ENCODE measurements around the gene SMAP1.
"Not testable (repeated sequence)": the region's sequence is repeated elsewhere in the genome, so short reads cannot be mapped to it uniquely, and the experiment has no call there.

Gene SMAP1

DNA sequence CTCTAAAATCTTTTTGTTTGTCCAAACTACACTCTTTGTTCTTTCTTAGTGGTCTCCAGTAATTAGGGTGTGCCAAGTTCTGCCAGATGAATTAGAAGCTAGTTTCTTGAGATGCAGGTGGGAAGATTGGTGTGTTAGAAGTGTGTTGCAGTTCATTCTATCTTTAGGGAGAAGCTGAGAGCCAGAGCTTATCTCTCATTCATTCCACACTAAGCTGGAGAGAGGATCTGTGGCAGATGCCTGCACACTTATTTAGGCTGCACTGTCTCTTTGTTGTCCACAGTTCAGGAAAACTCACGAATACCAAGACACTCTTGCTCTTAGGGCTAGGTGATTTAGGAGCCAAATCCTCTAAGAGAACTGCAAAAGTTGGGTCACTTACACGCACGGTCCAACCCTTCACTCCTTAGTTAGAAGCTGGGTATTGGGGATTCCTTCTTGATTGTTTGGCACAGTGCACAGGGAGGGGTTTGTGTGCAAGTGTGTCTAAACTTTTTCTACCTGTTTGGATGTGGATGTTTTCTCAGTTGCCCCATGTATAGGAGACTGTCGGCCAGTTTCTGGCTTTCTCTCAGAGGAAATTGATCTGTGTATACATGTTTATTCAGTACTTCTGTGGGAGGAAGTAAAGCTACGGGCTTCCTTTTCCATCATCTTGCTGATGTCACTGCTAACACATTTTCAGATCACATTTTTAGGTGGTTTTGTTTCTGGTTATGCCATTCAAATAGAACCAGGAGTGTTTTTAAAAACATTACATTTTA lies 49.5 kb downstream of the SMAP1 start:
- Histone ChIP-seq H3K9me3 (ENCODE audit: control insufficient read depth, low read length) (no peaks in the 10 kb centered on the region), H3K27me3 (ENCODE audit: control insufficient read depth, insufficient read depth, low read length) (no peaks in the 10 kb centered on the region)

DNA sequence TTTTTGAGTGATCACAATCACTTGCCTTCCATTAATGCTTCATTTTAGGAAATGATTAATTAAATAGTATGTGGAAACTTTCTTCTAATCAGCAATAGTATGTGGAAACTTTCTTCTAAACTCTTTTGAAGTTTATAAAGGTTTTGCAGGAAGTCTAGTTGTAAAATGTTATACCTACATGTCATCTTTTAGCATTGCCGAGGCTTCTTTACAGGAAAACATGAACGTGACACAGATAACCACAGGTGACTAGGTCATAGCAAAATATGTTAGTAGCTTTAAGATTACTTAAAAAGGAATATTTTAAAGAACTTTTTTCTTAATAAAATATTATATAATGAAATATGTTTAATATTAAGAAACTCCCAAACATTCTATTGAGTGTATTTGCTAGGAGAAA lies 56.8 kb downstream of the SMAP1 start:
- H3K9me3 ChIP-seq (ENCODE audit: control insufficient read depth, low read length) = no peaks in the 10 kb centered on the region
- no peaks in the 10 kb centered on the region for H3K27me3 ChIP-seq (ENCODE audit: control insufficient read depth, insufficient read depth, low read length)
- no peak overlapping the region for H3K9ac ChIP-seq (ENCODE audit: low read length)
- H3K4me3 ChIP-seq (ENCODE audit: low read length) = no peak overlapping the region
- no peaks in the 10 kb centered on the region for H3K36me3 ChIP-seq (ENCODE audit: control insufficient read depth, insufficient read depth, low read length)
- H3K4me1 ChIP-seq (ENCODE audit: control insufficient read depth, insufficient read depth, low read length) = peaks cover 3% of the 10 kb centered on the region

More for the DNA sequence above, 49.5 kb downstream of the SMAP1 start:
- Histone ChIP-seq H3K9ac (ENCODE audit: low read length) (no peak overlapping the region), H3K36me3 (ENCODE audit: control insufficient read depth, insufficient read depth, low read length) (no peaks in the 10 kb centered on the region), H3K4me3 (ENCODE audit: low read length) (no peak overlapping the region), H3K4me1 (ENCODE audit: control insufficient read depth, insufficient read depth, low read length) (no peaks in the 10 kb centered on the region)

DNA sequence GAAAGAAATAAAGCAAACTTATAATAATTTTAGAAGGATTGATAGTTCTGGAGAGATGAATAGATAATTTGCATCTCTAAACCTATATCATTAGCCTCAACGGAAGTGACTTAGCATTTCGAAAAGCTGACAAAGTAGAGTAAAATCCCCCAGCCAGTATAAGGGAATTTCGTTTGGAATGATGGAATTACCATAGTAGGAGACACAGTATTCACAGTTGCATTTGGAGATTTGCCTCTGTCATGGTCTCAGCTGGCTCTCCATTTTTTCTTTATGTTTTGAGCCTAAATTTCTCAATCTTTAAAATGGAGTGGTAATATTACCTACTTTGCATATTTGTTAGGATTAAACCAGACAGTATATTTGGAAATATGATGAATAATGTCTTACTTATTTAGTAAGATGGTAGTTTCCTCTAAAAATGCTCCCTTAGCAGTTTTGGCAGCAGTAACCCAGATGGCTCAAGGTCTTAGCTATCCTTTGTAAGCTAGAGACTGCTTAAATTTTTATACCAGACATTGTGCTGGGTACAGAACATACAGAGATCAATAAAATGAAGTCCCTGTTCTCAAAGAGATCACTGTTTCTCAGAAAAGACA lies 58.2 kb downstream of the SMAP1 start:
- no peaks in the 10 kb centered on the region for H3K36me3 ChIP-seq (ENCODE audit: control insufficient read depth, insufficient read depth, low read length)

DNA sequence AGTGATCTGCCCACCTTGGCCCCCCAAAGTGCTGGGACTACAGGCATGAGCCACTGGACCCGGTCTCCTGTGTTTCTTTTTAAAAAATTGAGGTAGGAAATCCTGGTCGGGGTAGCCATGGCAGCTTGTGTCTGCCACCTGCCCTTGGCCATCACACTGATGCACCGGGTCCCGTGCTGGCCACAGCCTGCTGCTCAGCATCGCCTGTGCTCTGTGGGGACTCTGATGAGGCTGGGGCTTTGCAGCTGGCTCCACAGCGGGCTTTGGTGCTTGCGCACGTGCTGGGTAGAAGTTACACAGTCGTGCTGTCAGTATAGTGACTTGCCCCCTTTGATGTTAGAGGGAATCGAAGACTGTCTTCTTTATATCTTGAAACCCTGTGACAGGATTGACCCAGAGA lies 66.7 kb downstream of the SMAP1 start:
- H3K4me3 ChIP-seq (ENCODE audit: low read length) = no peak overlapping the region
- no peaks in the 10 kb centered on the region for H3K27me3 ChIP-seq (ENCODE audit: control insufficient read depth, insufficient read depth, low read length)
- H3K9me3 ChIP-seq (ENCODE audit: control insufficient read depth, low read length) = no peaks in the 10 kb centered on the region
- H3K4me1 ChIP-seq (ENCODE audit: control insufficient read depth, insufficient read depth, low read length) = peaks cover 5% of the 10 kb centered on the region
- H3K9ac ChIP-seq (ENCODE audit: low read length) = no peak overlapping the region
- no peaks in the 10 kb centered on the region for H3K36me3 ChIP-seq (ENCODE audit: control insufficient read depth, insufficient read depth, low read length)

More for the DNA sequence above, 58.2 kb downstream of the SMAP1 start:
- H3K4me1 ChIP-seq (ENCODE audit: control insufficient read depth, insufficient read depth, low read length) = peaks cover 7% of the 10 kb centered on the region
- H3K9ac ChIP-seq (ENCODE audit: low read length) = no peak overlapping the region
- no peaks in the 10 kb centered on the region for H3K9me3 ChIP-seq (ENCODE audit: control insufficient read depth, low read length)
- no peaks in the 10 kb centered on the region for H3K27me3 ChIP-seq (ENCODE audit: control insufficient read depth, insufficient read depth, low read length)
- H3K4me3 ChIP-seq (ENCODE audit: low read length) = no peak overlapping the region

DNA sequence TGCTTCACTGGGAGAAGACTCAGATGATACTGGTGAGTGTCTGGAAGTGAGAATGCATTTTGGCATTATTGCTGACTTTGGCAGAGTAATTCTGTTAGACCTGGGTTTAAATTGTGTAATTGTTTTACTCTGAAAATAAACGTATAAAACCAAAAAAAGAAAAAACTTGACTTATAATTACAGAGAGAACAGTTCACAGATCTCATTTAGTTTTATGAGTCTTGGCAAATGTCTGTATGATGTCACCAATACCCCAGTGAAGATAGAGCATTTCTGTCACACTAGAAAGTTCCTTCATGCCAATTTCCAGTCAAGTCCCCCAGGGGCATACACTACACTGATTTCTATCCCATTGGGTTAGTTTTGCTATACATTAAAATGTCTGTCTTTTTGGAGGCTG lies 67.3 kb downstream of the SMAP1 start:
- H3K4me1 ChIP-seq (ENCODE audit: control insufficient read depth, insufficient read depth, low read length) = no peaks in the 10 kb centered on the region
- H3K9ac ChIP-seq (ENCODE audit: low read length) = no peak overlapping the region
- H3K4me3 ChIP-seq (ENCODE audit: low read length) = no peak overlapping the region
- no peaks in the 10 kb centered on the region for H3K9me3 ChIP-seq (ENCODE audit: control insufficient read depth, low read length)
- no peaks in the 10 kb centered on the region for H3K36me3 ChIP-seq (ENCODE audit: control insufficient read depth, insufficient read depth, low read length)
- no peaks in the 10 kb centered on the region for H3K27me3 ChIP-seq (ENCODE audit: control insufficient read depth, insufficient read depth, low read length)

DNA sequence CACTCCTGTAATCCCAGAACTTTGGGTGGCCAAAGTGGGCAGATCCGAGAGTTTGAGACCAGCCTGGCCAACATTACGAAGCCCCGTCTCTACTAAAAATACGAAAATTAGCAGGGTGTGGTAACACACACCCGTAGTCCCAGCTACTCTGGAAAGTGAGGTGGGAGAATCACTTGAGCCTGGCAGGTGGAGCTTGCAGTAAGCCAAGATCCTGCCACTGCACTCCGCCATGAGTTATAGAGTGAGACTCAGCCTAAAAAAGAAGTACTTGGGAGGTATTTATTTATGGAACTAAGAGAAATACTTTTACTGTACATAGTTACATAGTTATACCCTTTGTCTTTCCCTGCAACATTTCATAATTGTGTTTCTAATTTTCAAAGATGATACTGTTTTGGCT lies 67.8 kb downstream of the SMAP1 start:
- H3K4me1 ChIP-seq (ENCODE audit: control insufficient read depth, insufficient read depth, low read length) = no peaks in the 10 kb centered on the region
- H3K9me3 ChIP-seq (ENCODE audit: control insufficient read depth, low read length) = no peaks in the 10 kb centered on the region
- H3K4me3 ChIP-seq (ENCODE audit: low read length) = no peak overlapping the region
- H3K27me3 ChIP-seq (ENCODE audit: control insufficient read depth, insufficient read depth, low read length) = no peaks in the 10 kb centered on the region
- no peaks in the 10 kb centered on the region for H3K36me3 ChIP-seq (ENCODE audit: control insufficient read depth, insufficient read depth, low read length)
- H3K9ac ChIP-seq (ENCODE audit: low read length) = no peak overlapping the region

DNA sequence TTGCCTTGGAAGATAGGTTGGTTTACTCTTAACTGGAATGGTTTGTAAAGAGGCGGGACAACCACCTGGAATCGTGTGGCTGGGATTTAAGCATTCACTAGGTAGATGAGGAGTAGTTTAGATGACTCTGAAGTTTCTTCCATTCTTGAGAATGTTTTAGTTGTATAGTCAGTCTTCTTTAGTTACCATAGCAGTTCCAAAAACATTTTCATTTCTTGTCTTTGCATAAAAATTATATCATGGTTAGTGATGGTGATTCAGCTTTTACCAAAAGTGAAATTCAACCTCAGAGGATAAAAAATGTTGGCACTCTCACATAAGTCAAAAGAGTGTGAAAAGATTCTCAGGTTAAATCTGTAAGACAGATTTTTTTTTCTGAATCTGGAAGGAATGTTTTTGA lies 70.3 kb downstream of the SMAP1 start:
- Histone ChIP-seq H3K9me3 (ENCODE audit: control insufficient read depth, low read length) (no peaks in the 10 kb centered on the region), H3K4me3 (ENCODE audit: low read length) (no peak overlapping the region), H3K27me3 (ENCODE audit: control insufficient read depth, insufficient read depth, low read length) (no peaks in the 10 kb centered on the region), H3K36me3 (ENCODE audit: control insufficient read depth, insufficient read depth, low read length) (no peaks in the 10 kb centered on the region), H3K4me1 (ENCODE audit: control insufficient read depth, insufficient read depth, low read length) (no peaks in the 10 kb centered on the region), H3K9ac (ENCODE audit: low read length) (no peak overlapping the region)

DNA sequence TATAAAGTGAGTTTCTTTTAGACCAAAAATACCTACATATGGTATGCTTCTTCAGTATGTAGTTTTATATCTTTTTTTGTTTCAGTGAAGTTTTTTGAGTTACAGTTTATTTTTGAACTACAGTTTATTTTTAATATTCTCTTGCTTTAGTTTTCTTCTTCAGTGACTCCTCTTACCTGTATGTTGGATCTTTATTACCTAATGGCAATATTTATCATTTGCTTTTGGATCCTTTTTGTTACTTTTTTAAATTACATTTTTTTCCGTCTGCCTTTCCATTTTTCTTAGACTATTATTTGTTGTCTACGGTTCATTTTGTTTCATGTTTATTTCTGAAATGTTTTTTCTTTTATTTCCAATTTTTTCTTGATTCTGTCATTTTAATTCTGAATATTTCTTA lies 71.9 kb downstream of the SMAP1 start:
- Histone ChIP-seq H3K4me1 (ENCODE audit: control insufficient read depth, insufficient read depth, low read length) (no peaks in the 10 kb centered on the region), H3K27me3 (ENCODE audit: control insufficient read depth, insufficient read depth, low read length) (no peaks in the 10 kb centered on the region), H3K9me3 (ENCODE audit: control insufficient read depth, low read length) (no peaks in the 10 kb centered on the region), H3K9ac (ENCODE audit: low read length) (no peak overlapping the region), H3K36me3 (ENCODE audit: control insufficient read depth, insufficient read depth, low read length) (no peaks in the 10 kb centered on the region), H3K4me3 (ENCODE audit: low read length) (no peak overlapping the region)

DNA sequence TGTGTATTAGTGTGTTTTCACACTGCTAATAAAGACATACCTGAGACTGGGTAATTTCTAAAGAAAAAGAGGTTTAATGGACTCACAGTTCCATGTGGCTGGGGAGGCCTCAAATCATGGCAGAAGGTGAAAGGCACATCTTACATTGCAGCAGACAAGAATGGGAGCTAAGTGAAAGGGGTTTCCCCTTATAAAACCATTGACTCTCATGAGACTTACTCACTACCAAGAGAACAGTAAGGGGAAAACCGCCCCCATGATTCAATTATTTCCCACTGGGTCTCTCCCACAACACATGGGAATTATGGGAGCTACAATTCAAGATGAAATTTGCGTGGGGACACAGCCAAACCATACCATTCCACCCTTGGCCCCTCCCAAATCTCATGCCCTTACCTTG lies 73.1 kb downstream of the SMAP1 start:
- not testable (repeated sequence) for H3K4me3 ChIP-seq (ENCODE audit: low read length); H3K9me3 ChIP-seq (ENCODE audit: control insufficient read depth, low read length)

DNA sequence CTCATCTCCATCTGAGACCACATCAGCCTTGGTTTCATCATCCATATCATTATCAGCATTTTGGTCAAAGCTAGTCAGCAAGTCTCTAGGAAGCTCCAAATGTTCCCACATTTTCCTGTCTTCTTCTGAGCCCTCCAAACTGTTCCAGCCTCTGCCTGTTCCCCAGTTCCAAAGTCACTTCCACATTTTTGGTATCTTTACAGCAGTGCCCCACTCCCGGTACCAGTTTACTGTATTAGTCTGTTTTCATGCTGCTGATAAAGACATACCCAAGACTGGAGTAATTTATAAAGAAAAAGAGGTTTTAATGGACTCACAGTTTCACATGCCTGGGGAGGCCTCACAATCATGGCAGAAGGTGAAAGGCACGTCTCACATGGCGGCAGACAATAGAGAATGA lies 74.8 kb downstream of the SMAP1 start:
- not testable (repeated sequence) for H3K36me3 ChIP-seq (ENCODE audit: control insufficient read depth, insufficient read depth, low read length); H3K4me1 ChIP-seq (ENCODE audit: control insufficient read depth, insufficient read depth, low read length); H3K27me3 ChIP-seq (ENCODE audit: control insufficient read depth, insufficient read depth, low read length); H3K4me3 ChIP-seq (ENCODE audit: low read length); H3K9me3 ChIP-seq (ENCODE audit: control insufficient read depth, low read length); H3K9ac ChIP-seq (ENCODE audit: low read length)

More for the DNA sequence above, 73.1 kb downstream of the SMAP1 start:
- not testable (repeated sequence) for H3K4me1 ChIP-seq (ENCODE audit: control insufficient read depth, insufficient read depth, low read length); H3K27me3 ChIP-seq (ENCODE audit: control insufficient read depth, insufficient read depth, low read length); H3K9ac ChIP-seq (ENCODE audit: low read length); H3K36me3 ChIP-seq (ENCODE audit: control insufficient read depth, insufficient read depth, low read length)

DNA sequence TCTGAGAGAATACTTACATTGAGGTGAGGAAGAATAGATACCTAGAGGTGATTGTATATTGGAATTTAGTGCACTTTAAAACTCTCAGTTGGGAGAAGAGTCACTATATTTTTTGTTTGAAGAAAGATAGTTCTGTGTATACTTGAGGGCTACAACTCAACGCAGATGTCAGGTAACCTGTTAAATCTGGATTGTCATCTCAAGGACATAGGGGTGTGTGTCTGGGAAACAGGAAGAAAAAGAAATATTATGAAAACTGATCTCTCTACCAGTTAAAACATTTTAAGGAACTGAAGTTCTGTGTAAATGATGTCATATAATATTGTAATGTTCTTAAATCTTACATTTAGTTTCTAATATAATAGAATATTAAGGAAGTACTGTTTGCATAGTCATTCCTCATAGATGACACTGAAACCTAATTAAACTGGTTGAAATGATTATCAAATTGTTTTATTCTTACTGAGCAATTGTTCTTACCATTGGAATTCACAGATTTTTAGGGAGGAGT lies 86.2 kb downstream of the SMAP1 start:
- Histone ChIP-seq H3K27me3 (ENCODE audit: control insufficient read depth, insufficient read depth, low read length) (no peaks in the 10 kb centered on the region), H3K4me3 (ENCODE audit: low read length) (no peak overlapping the region), H3K4me1 (ENCODE audit: control insufficient read depth, insufficient read depth, low read length) (no peaks in the 10 kb centered on the region), H3K36me3 (ENCODE audit: control insufficient read depth, insufficient read depth, low read length) (no peaks in the 10 kb centered on the region), H3K9ac (ENCODE audit: low read length) (no peak overlapping the region), H3K9me3 (ENCODE audit: control insufficient read depth, low read length) (no peaks in the 10 kb centered on the region)

DNA sequence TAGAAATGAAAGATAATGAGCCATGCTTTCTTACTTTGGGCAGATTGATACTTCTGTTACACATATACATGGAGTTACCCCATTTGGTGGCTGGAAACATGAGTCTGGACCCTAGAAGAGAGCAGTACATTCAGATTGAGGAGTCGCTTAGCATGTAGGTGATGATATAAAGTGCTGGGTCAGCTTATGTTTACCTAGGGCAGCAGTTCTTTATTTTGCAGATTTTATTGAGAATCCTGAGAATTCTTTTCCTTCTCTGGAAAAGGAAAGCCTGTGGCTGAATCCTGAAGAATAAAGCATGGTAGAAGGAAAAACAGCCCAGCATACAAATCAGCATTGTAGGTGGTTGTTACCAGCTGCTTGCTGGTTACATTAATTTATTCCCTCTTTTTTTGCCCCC lies 91.2 kb downstream of the SMAP1 start:
- no peaks in the 10 kb centered on the region for H3K27me3 ChIP-seq (ENCODE audit: control insufficient read depth, insufficient read depth, low read length)
- no peak overlapping the region for H3K9ac ChIP-seq (ENCODE audit: low read length)
- no peaks in the 10 kb centered on the region for H3K4me1 ChIP-seq (ENCODE audit: control insufficient read depth, insufficient read depth, low read length)
- no peaks in the 10 kb centered on the region for H3K36me3 ChIP-seq (ENCODE audit: control insufficient read depth, insufficient read depth, low read length)
- no peaks in the 10 kb centered on the region for H3K9me3 ChIP-seq (ENCODE audit: control insufficient read depth, low read length)
- no peak overlapping the region for H3K4me3 ChIP-seq (ENCODE audit: low read length)
